ENCODE results near the gene SYN1.

- TF ChIP-seq CTCF (IDR thresholded peaks at IDR 0.05) (no peak), EZH2phosphoT487 (IDR thresholded peaks at IDR 0.05) (no peak)
These were observed 76.2 kb downstream of the SYN1 start for GRCh38 chrX:47543496-47543895.

Measured in neural progenitor cell (in vitro differentiated cells).